H1 (cell line): ENCODE data around the gene FAM120B. TPM values are rescaled to one million over a fixed set of nuclear protein-coding genes. Genes with fewer than 3 reads are reported as not detected.

Experiments used
- CTCF ChIA-PET: fragments of 300-600 bp; sonication (Branson Sonifier 250); formaldehyde crosslinking; loops from one replicate; lab custom pipeline; 2021; ENCODE audit not compliant: partially characterized antibody; lab: Charles Lee
- POLR2A ChIA-PET: fragments of 300-600 bp; sonication (Branson Sonifier 250); formaldehyde crosslinking; loops from one replicate; lab custom pipeline; 2021; ENCODE audit warnings: inconsistent platforms; ENCODE audit not compliant: partially characterized antibody; lab: Charles Lee
- DNase-seq, 2 experiments: peaks; one replicate each; pipeline versions ENCODE4 v3.0.0 to v3.0.0-alpha.2; 2010 to 2022; ENCODE audit warnings: low spot score in 2 of 2, low read depth in 1 of 2, mixed read lengths in 1 of 2
- FAIRE-seq: peaks from 2 replicates; lab custom pipeline; 2011; peaks lifted over from hg19 to GRCh38; lab: Jason Lieb, UNC
- H2AFZ ChIP-seq: 2 replicates; pipeline ENCODE4 v1.8.1; 2012; ENCODE audit warnings: low read length, inconsistent platforms
- H2AK5ac ChIP-seq: 2 replicates; pipeline ENCODE4 v1.6.1; 2013; ENCODE audit warnings: low read depth, low read length
- H2BK120ac ChIP-seq: replicated peaks from 2 replicates; pipeline ENCODE3; 2013; ENCODE audit warnings: low read depth, low read length, inconsistent platforms
- H2BK12ac ChIP-seq: 2 replicates; pipeline ENCODE4 v1.6.1; 2013; ENCODE audit warnings: low read depth, low read length
- H2BK15ac ChIP-seq: 2 replicates; pipeline ENCODE4 v1.6.1; 2013; ENCODE audit warnings: low read length
- H2BK20ac ChIP-seq: 2 replicates; pipeline ENCODE4 v1.6.1; 2013; ENCODE audit warnings: low read length
- H2BK5ac ChIP-seq: 2 replicates; pipeline ENCODE4 v1.6.1; 2013; ENCODE audit warnings: low read depth, low read length
- H3K14ac ChIP-seq: 2 replicates; pipeline ENCODE4 v1.6.1; 2013; ENCODE audit warnings: inconsistent platforms; ENCODE audit not compliant: insufficient read length
- H3K18ac ChIP-seq: 2 replicates; pipeline ENCODE4 v1.6.1; 2013; ENCODE audit warnings: low read length; ENCODE audit errors: extremely low read depth
- H3K23ac ChIP-seq: 2 replicates; pipeline ENCODE4 v1.6.1; 2013; ENCODE audit warnings: inconsistent platforms; ENCODE audit not compliant: insufficient read length
- H3K23me2 ChIP-seq: 2 replicates; pipeline ENCODE4 v1.6.1; 2013; ENCODE audit warnings: low read depth, low read length
- H3K27ac ChIP-seq: 2 replicates; pipeline ENCODE4 v1.6.1; 2011; ENCODE audit warnings: low read depth, low read length, inconsistent platforms
- H3K27me3 ChIP-seq, 4 experiments: replicated peaks in 1 of 4; 1 replicate in 1 of 4; 2 replicates in 3 of 4; pipeline versions ENCODE4 v1.6.1 to v1.8.1; 2011 to 2013; ENCODE audit warnings: low read length in 3 of 4, mild to moderate bottlenecking in 3 of 4, inconsistent platforms in 2 of 4, mixed read lengths in 2 of 4, moderate library complexity in 1 of 4; ENCODE audit not compliant: control insufficient read depth in 3 of 4, insufficient read depth in 3 of 4; ENCODE audit errors: extremely low read depth in 1 of 4
- H3K36me3 ChIP-seq, 4 experiments: 2 replicates each; pipeline versions ENCODE4 v1.6.1 to v1.8.1; 2011 to 2013; ENCODE audit warnings: mild to moderate bottlenecking in 4 of 4, low read length in 3 of 4, moderate library complexity in 2 of 4, control low read depth in 1 of 4, inconsistent platforms in 1 of 4; ENCODE audit not compliant: insufficient read depth in 4 of 4, control insufficient read depth in 2 of 4
- H3K4ac ChIP-seq: replicated peaks from 2 replicates; pipeline ENCODE3; 2013; ENCODE audit warnings: low read length, low read depth, mixed read lengths, inconsistent platforms; ENCODE audit not compliant: insufficient read length
- H3K4me1 ChIP-seq, 4 experiments: replicated peaks in 1 of 4; 1 replicate in 1 of 4; 2 replicates in 3 of 4; pipeline versions ENCODE4 v1.6.1 to v1.8.1; 2011 to 2013; ENCODE audit warnings: low read length in 3 of 4, inconsistent platforms in 2 of 4, mixed read lengths in 1 of 4; ENCODE audit not compliant: insufficient read depth in 4 of 4, control insufficient read depth in 3 of 4
- H3K4me2 ChIP-seq, 2 experiments: 2 replicates each; pipeline versions ENCODE4 v1.6.1 to v1.8.1; 2011 to 2013; ENCODE audit warnings: low read depth in 2 of 2, low read length in 2 of 2, control low read depth in 1 of 2, inconsistent platforms in 1 of 2, mild to moderate bottlenecking in 1 of 2; ENCODE audit not compliant: insufficient read depth in 1 of 2
- H3K4me3 ChIP-seq, 4 experiments: fragments of 200-600, 300-600 bp in 1 of 4; sonication (generic), shearing (Covaris generic), sonication (Bioruptor Twin) in 1 of 4; 2 replicates each; pipeline versions ENCODE4 v1.5.1 to v1.8.1; 2011 to 2016; ENCODE audit warnings: low read length in 4 of 4, low read depth in 3 of 4, control low read depth in 2 of 4, inconsistent platforms in 2 of 4, mild to moderate bottlenecking in 2 of 4, mixed read lengths in 1 of 4, moderate library complexity in 1 of 4; ENCODE audit not compliant: insufficient read depth in 2 of 4; ENCODE audit errors: extremely low read depth in 1 of 4
- H3K56ac ChIP-seq: replicated peaks from 2 replicates; pipeline ENCODE3; 2013; ENCODE audit warnings: low read depth, mild to moderate bottlenecking, mixed read lengths, low read length, inconsistent platforms; ENCODE audit not compliant: insufficient read length
- H3K79me1 ChIP-seq: 2 replicates; pipeline ENCODE4 v1.6.1; 2013; ENCODE audit warnings: low read depth, low read length, control low read depth
- H3K79me2 ChIP-seq, 2 experiments: 2 replicates each; pipeline versions ENCODE4 v1.6.1 to v1.8.1; 2012 to 2013; ENCODE audit warnings: low read length in 2 of 2, mild to moderate bottlenecking in 2 of 2, inconsistent platforms in 1 of 2; ENCODE audit not compliant: insufficient read depth in 2 of 2, control insufficient read depth in 1 of 2
- H3K9ac ChIP-seq, 4 experiments: replicated peaks in 1 of 4; 1 replicate in 1 of 4; 2 replicates in 3 of 4; pipeline versions ENCODE4 v1.6.1 to v1.8.1; 2011 to 2013; ENCODE audit warnings: low read depth in 3 of 4, low read length in 3 of 4, control low read depth in 2 of 4, mild to moderate bottlenecking in 2 of 4, moderate library complexity in 2 of 4, inconsistent platforms in 1 of 4; ENCODE audit errors: extremely low read depth in 1 of 4
- H3K9me3 ChIP-seq, 2 experiments: 2 replicates each; pipeline versions ENCODE4 v1.6.1 to v1.8.1; 2012 to 2013; ENCODE audit warnings: mild to moderate bottlenecking in 2 of 2, moderate library complexity in 2 of 2, control low read depth in 1 of 2, inconsistent platforms in 1 of 2, low read depth in 1 of 2, low read length in 1 of 2, mixed read lengths in 1 of 2; ENCODE audit not compliant: insufficient read depth in 2 of 2
- H4K20me1 ChIP-seq, 2 experiments: replicated peaks in 1 of 2; 2 replicates each; pipeline versions ENCODE3 to v1.8.1; 2011 to 2013; ENCODE audit warnings: inconsistent platforms in 2 of 2, low read length in 2 of 2, mild to moderate bottlenecking in 1 of 2; ENCODE audit not compliant: insufficient read depth in 2 of 2, control insufficient read depth in 1 of 2
- H4K5ac ChIP-seq: 2 replicates; pipeline ENCODE4 v1.6.1; 2013; ENCODE audit warnings: low read length, low read depth, mixed read lengths, inconsistent platforms; ENCODE audit not compliant: insufficient read length
- H4K8ac ChIP-seq: 2 replicates; pipeline ENCODE4 v1.8.0; 2013; ENCODE audit warnings: mild to moderate bottlenecking, moderate library complexity, low read length, inconsistent platforms; ENCODE audit not compliant: insufficient read depth; ENCODE audit errors: extremely low read depth
- H4K91ac ChIP-seq: replicated peaks from 2 replicates; pipeline ENCODE3; 2013; ENCODE audit warnings: low read length, mixed read lengths, inconsistent platforms; ENCODE audit not compliant: insufficient read length
- ASH2L ChIP-seq: fragments of 200-600, 300-600 bp; sonication (generic); IDR thresholded peaks from one replicate; pipeline ENCODE4 v1.7.1; 2017; ENCODE audit warnings: low read length
- BACH1 ChIP-seq: IDR thresholded peaks from 2 replicates; pipeline ENCODE4 v1.6.1; 2012; ENCODE audit warnings: low read length, improper control_type of control experiment
- CHD2 ChIP-seq: IDR thresholded peaks from 2 replicates; pipeline ENCODE4 v1.6.1; 2012; ENCODE audit warnings: low read length, improper control_type of control experiment
- EGR1 ChIP-seq: IDR thresholded peaks from 2 replicates; pipeline ENCODE4 v1.6.1; 2011; ENCODE audit warnings: low read depth, low read length, borderline replicate concordance
- EZH2 ChIP-seq: fragments of 200-600 bp; sonication (generic); IDR thresholded peaks from 2 replicates; pipeline ENCODE4 v1.7.1; 2012; ENCODE audit warnings: low read depth, mild to moderate bottlenecking, moderate library complexity, low read length, inconsistent platforms; ENCODE audit not compliant: severe bottlenecking
- FOSL1 ChIP-seq: IDR thresholded peaks from 2 replicates; pipeline ENCODE4 v1.6.1; 2011; ENCODE audit warnings: mild to moderate bottlenecking, low read depth, low read length, moderate library complexity; ENCODE audit not compliant: insufficient read depth
- HDAC2 ChIP-seq, 2 experiments: fragments of 300-600 bp in 1 of 2; sonication (generic) in 1 of 2; IDR thresholded peaks; 2 replicates each; pipeline ENCODE4 v1.6.1; 2011 to 2012; ENCODE audit warnings: low read depth in 2 of 2, low read length in 2 of 2, mild to moderate bottlenecking in 2 of 2, moderate library complexity in 2 of 2, borderline replicate concordance in 1 of 2, inconsistent platforms in 1 of 2
- JUN ChIP-seq: IDR thresholded peaks from 2 replicates; pipeline ENCODE4 v1.6.1; 2011; ENCODE audit warnings: low read depth, mild to moderate bottlenecking, improper control_type of control experiment, low read length
- MAFK ChIP-seq: IDR thresholded peaks from 2 replicates; pipeline ENCODE4 v1.6.1; 2012; ENCODE audit warnings: low read depth, mild to moderate bottlenecking, improper control_type of control experiment, low read length
- SUZ12 ChIP-seq: fragments of 200-600 bp; sonication (generic); IDR thresholded peaks from 2 replicates; pipeline ENCODE4 v1.6.1; 2012; ENCODE audit warnings: mild to moderate bottlenecking, inconsistent platforms, low read length, moderate library complexity, mixed read lengths
- YY1 ChIP-seq: IDR thresholded peaks from 2 replicates; pipeline ENCODE4 v1.6.1; 2011; ENCODE audit warnings: low read depth, mild to moderate bottlenecking, low read length
- ZNF274 ChIP-seq: IDR thresholded peaks from 2 replicates; pipeline ENCODE4 v1.7.0; 2012; ENCODE audit warnings: low read length, borderline replicate concordance; ENCODE audit errors: extremely low read depth
- WGBS, 2 experiments: shearing (Covaris generic) in 1 of 2; methylation state at CpG; one replicate each; pipeline versions ENCODE4 v1.1.6 to v1.1.7; 2013 to 2015; ENCODE audit warnings: low lambda C conversion rate in 2 of 2, mixed read lengths in 2 of 2, inconsistent platforms in 1 of 2, low coverage in 1 of 2, missing lambda C conversion rate in 1 of 2; ENCODE audit not compliant: insufficient replicate concordance in 2 of 2, insufficient coverage in 1 of 2, insufficient read length in 1 of 2; ENCODE audit errors: extremely low coverage in 1 of 2, missing lambda C conversion rate in 1 of 2; 5-methylcytosine and 5-hydroxymethylcytosine counted together
- polyA plus RNA-seq, 7 experiments: library from polyadenylated mRNA; depleted of rRNA in 3 of 7; stranded (reverse) in 5 of 7; unstranded in 2 of 7; fragments of >200 nt in 5 of 7; fragments of 200-250 nt in 2 of 7; gene quantifications; 1 replicate in 5 of 7; 2 replicates in 1 of 7; 4 replicates in 1 of 7; pipeline versions ENCODE4 v1.2.1 to v1.2.3, GENCODE V29; 2011 to 2013; ENCODE audit warnings: missing spikeins in 2 of 7, mixed read lengths in 2 of 7
- total RNA-seq: library from RNA; stranded (reverse); fragmentation: NEBNext Ultra II Directional; extraction: Animal tissue kit (Norgen Biotek cat#: 25700); gene quantifications from 2 replicates; pipeline ENCODE4 v1.2.1, GENCODE V29; 2021

Gene FAM120B
- total and polyA plus RNA-seq, 2 of the 8 experiments (the other 6 are each of a cell fraction or from before 2014, with no cell fraction given): 5.1 to 12.5 TPM

GRCh38 chr6:170347975-170348374 lies 41.4 kb downstream of the FAM120B start:
- FAIRE-seq (no peak), DNase-seq (no peak)
- no peak overlapping the region for H2BK20ac ChIP-seq
- POLR2A ChIA-PET: no interaction called here
- no peak overlapping the region for H2BK15ac ChIP-seq
- no peak overlapping the region for H3K4me2 ChIP-seq
- H4K91ac ChIP-seq: no peak overlapping the region
- H2BK5ac ChIP-seq: no peak overlapping the region
- 93% methylated on average over 6 of the region's 6 CpGs; no CpG with 5 or more reads in 1 of the 2 experiments for WGBS, 2 experiments
- no peak overlapping the region for H3K14ac ChIP-seq
- no peaks in the 10 kb centered on the region for H3K27me3 ChIP-seq
- H2AFZ ChIP-seq: no peak overlapping the region
- no peaks in the 10 kb centered on the region for H4K20me1 ChIP-seq
- H3K4me1 ChIP-seq: peaks cover 0 to 4% (median 0%) of the 10 kb centered on the region in 4 experiments; a peak in 2 of 7 replicates
- CTCF ChIA-PET: no interaction called here
- H3K23me2 ChIP-seq: no peaks in the 10 kb centered on the region
- H3K79me2 ChIP-seq: no peaks in the 10 kb centered on the region
- H3K4me3 ChIP-seq: no peak overlapping the region
- no peak overlapping the region for H3K56ac ChIP-seq
- H3K79me1 ChIP-seq: no peaks in the 10 kb centered on the region
- H2BK12ac ChIP-seq: no peak overlapping the region
- no peak overlapping the region for H3K27ac ChIP-seq
- no peak overlapping the region for H2BK120ac ChIP-seq
- no peak overlapping the region for H3K9ac ChIP-seq
- no peak overlapping the region for H4K5ac ChIP-seq
- no peak overlapping the region for H2AK5ac ChIP-seq
- no peak overlapping the region for H4K8ac ChIP-seq
- peaks cover 0 to 5% of the 10 kb centered on the region in 2 experiments; a peak in 1 of 4 replicates for H3K9me3 ChIP-seq
- no peak overlapping the region for H3K23ac ChIP-seq
- no peak overlapping the region for H3K18ac ChIP-seq
- peaks cover 0 to 11% (median 1%) of the 10 kb centered on the region in 4 experiments; a peak in 6 of 8 replicates for H3K36me3 ChIP-seq
- H3K4ac ChIP-seq: no peak overlapping the region
- no peak for TF ChIP-seq ASH2L
- TF ChIP-seq BACH1: no peak
- no peak for TF ChIP-seq EGR1
- TF ChIP-seq JUN: no peak
- no peak for TF ChIP-seq SUZ12
- no peak for TF ChIP-seq HDAC2 (IDR thresholded peaks at IDR 0.05; ENCODE audit: borderline replicate concordance in 1 of 2, low read depth in 2 of 2, low read length in 2 of 2)
- no peak for TF ChIP-seq FOSL1
- no peak for TF ChIP-seq MAFK
- TF ChIP-seq YY1: no peak
- TF ChIP-seq EZH2: no peak
- no peak for TF ChIP-seq ZNF274
- no peak for TF ChIP-seq CHD2
